SK-N-SH (cell line): Measurements from ENCODE around the gene PPP3CA.

Source experiments
- CHD2 ChIP-seq: fragments of 150-350 bp; IDR thresholded peaks from 2 replicates; pipeline ENCODE4 v1.6.1; 2018; ENCODE audit warnings: low read length; ENCODE audit not compliant: partially characterized antibody
- EP300 ChIP-seq, 2 experiments: IDR thresholded peaks; 2 replicates each; pipeline versions ENCODE4 v1.4.0 to v1.6.1; 2012; ENCODE audit warnings: borderline replicate concordance in 1 of 2, low read depth in 1 of 2, low read length in 1 of 2
- EZH2phosphoT487 ChIP-seq: fragments of 200-600 bp; sonication (generic); IDR thresholded peaks from 2 replicates; pipeline ENCODE4 v1.6.1; 2017; ENCODE audit warnings: low read depth, mixed run types, mild to moderate bottlenecking, antibody characterized with exemption, moderate library complexity, borderline replicate concordance
- MEF2A ChIP-seq: IDR thresholded peaks from 2 replicates; pipeline ENCODE4 v1.4.0; 2012; ENCODE audit warnings: low read depth, borderline replicate concordance
- POLR2AphosphoS5 ChIP-seq: IDR thresholded peaks from 2 replicates; pipeline ENCODE4 v1.6.1; 2012; ENCODE audit warnings: low read depth, low read length
- TF ChIP-seq, protein P1 (sequence below): fragments of 200-600 bp; sonication (generic); IDR thresholded peaks from 2 replicates; pipeline ENCODE4 v1.6.1; 2017; ENCODE audit warnings: antibody characterized with exemption, mild to moderate bottlenecking, moderate library complexity

DNA sequence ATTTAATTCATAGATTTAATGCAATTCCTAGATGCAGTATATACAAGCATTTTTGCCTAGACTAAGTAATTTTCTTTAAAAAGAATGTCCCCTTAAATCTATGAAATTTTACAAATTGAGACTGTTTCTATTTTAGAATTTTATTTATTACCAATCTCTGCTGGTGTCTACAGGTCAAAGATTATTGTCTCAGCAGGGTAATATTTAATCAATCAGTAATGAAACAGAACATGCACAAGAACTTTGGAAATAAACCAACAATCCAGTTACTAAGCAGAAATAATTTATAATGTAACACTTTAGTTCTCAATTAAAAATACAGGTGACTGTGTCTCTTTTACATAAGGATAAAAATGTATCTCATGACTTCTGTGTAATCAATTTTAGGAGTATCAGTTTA is 266.2 kb downstream of the PPP3CA start:
- TF ChIP-seq, protein P1, sequence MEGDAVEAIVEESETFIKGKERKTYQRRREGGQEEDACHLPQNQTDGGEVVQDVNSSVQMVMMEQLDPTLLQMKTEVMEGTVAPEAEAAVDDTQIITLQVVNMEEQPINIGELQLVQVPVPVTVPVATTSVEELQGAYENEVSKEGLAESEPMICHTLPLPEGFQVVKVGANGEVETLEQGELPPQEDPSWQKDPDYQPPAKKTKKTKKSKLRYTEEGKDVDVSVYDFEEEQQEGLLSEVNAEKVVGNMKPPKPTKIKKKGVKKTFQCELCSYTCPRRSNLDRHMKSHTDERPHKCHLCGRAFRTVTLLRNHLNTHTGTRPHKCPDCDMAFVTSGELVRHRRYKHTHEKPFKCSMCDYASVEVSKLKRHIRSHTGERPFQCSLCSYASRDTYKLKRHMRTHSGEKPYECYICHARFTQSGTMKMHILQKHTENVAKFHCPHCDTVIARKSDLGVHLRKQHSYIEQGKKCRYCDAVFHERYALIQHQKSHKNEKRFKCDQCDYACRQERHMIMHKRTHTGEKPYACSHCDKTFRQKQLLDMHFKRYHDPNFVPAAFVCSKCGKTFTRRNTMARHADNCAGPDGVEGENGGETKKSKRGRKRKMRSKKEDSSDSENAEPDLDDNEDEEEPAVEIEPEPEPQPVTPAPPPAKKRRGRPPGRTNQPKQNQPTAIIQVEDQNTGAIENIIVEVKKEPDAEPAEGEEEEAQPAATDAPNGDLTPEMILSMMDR = no peak
- TF ChIP-seq EP300 (IDR thresholded peaks at IDR 0.05; ENCODE audit: borderline replicate concordance in 1 of 2, low read depth in 1 of 2, low read length in 1 of 2) = no peak
- TF ChIP-seq EZH2phosphoT487 = no peak
- no peak for TF ChIP-seq POLR2AphosphoS5
- TF ChIP-seq CHD2 = no peak
- no peak for TF ChIP-seq MEF2A
